NCI-H2171 (cell line): ENCODE measurements around the gene ARPP21.
"Not testable (repeated sequence)": the region's sequence is repeated elsewhere in the genome, so short reads cannot be mapped to it uniquely, and the experiment has no call there.

ENCODE experiments used
- DNase-seq: peaks from one replicate; lab custom pipeline; 2025; lab: John Stamatoyannopoulos, UW

Gene ARPP21

DNA sequence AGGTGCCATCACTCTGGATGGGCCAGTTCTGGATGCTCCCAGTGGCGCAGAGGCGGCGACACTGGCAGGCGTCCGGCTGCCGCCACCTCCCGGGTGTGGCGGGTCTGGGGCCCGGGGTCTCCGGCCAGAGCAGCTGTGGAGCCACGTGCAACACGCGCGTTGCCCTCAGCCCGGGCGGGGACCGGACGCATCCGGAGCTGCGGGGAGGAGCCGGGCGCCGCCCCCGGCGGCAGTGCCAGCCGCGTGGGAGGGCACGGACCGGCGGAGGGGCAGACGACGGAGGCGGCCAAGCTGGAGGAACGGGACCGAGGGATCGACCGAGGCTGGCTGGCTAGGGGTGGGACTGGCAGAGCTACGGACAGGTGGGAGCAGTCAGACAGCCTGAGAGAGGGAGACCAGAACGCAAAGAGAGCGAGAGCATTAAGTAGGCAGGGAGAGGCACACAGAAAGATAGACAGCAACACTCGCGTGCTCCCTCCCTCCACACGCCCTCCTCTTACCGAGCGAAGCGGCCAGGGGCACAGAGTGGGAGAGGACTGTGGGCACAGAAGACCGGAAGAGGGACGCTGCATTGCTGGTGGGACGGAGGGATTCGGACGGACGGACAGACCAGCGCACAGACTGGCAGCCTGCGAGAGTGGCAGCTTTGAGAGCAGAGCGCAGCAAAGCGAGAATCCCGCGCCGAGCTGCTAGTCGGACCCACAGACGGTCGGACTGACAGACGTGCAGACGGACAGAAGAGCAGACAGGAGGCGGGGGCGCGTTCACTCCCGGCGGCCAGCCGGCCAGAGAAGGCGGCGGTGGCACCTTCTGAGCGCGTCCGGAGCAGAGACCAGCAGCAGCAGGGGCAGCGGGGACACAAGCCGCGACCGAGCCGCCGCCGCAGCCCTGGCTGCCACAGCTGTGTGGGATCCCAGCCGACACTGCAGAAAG is at the start of gene ARPP21:
Gene ARPP21 (plus strand): TSS at position 272 of the 933 bp plus-strand sequence. CDS start 42,227 bp downstream, outside the sequence.
- DNase-seq: no peak

DNA sequence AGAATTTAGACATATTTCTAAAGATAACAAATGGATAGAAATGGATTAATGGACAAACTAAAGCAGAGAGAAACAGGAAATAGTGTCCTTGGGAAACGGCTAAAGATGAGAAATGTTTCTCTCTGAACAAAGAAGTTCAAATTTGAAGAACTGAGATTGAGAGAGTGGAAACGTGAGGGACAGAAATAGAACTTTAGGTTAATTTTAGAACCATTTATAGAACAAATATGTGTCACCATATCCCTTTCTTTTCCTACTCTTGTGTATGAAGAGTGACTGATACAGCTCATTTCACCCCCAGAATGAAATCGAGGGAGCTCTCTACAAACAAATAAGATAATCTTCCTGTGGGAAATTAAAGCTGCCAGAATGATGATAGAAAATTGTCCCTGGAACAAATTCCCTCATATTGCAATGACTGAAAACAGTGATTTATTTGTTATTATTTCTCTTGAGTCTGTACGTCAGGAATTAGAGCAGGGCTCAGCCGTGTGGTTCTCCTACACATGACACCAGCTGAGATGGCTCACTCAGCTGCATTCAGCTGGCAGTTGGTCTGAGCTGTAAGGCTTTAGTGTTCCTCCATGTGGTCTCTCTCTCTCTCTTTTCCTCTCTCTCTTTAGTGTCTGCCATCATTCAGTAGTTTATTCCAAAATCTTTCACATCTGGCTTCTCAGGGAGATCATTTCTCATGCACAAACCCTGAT is 46.6 kb upstream of the ARPP21 start:
- no peak for DNase-seq

DNA sequence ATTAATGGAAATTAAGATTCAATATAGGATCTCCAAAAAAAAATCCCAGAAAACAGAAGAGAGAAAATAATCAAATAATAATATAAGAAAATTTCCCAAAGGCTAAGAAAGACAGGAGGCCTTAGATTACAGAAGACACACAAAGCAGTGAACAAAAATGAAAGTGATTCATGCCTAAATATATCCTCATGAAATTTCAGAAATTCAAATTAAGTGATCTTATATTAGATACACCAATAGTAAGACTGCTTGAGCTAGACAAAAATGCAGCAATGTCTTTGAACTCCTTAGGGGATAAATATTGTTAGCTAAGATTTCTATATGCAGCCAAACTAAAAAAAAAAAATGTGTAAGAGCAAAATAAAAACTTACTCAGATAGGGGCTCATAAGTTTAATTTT is 44.6 kb upstream of the ARPP21 start:
- no peak for DNase-seq

DNA sequence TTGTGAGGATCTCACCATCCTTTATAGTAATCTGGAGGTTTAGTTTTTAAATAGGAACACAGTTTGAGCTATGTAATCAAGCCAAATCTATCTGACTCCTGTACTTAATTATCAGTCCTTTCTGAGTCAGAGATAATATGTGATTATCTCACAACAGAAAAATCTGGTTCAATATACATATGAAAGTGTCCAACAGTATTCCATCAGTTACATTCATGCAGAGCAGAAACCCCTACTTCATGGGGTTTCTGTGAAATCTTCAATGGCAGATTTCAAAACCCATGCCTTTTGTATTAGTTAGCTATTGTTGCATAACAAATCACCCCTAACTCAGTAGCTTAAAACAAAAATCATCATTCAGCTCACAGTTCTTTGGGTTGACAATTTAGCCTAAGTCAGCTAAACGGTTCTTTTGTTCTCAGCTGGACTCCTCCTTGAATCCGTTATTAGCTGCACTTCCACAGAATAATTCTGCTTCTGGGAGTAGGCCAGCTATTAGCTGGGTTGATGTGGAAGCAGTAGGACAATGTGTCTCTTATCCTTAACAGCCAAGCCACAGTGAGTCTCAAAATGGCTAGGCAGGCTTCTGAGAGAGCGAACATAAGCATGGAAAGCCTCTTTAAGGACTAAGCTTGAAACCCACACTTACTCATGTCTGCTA is 42.9 kb upstream of the ARPP21 start:
- DNase-seq: no peak

DNA sequence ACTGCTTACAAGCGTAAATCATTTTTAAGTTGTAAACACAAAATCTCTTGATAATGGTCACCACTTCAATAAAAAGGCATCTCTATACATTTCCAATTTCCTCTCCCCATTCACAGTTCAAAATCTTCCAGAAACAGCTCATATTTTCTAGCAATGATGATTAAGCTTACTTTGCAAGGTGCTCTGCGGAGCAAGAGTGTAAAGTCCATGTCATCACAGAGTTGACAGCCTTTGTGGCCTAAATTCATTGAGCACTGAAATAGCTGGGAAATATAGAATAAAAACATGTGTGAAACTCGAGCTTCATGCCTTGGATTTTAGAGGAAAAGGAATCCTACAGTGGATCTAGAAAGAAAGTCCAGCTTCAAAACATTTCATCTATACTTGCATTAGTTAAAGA is 41.8 kb upstream of the ARPP21 start:
- no peak for DNase-seq

DNA sequence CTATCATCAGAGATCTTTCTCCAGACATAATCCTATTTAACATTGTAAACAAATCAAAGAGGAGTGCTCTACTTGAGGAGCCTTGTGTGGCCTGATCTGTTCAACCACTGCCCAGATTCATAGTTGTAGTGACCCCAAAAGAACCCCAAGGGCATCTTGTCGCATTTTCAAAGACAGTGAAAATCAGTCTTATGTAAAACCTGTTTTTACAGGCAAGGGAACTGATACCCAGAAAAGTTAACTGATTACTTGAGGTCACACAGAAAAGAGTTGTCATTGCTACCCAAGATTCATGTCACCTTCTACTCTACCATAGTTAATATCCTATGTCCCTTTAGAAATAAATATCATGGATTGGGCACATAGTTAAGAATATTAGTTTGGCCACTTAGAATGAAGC is 40.5 kb upstream of the ARPP21 start:
- no peak for DNase-seq

DNA sequence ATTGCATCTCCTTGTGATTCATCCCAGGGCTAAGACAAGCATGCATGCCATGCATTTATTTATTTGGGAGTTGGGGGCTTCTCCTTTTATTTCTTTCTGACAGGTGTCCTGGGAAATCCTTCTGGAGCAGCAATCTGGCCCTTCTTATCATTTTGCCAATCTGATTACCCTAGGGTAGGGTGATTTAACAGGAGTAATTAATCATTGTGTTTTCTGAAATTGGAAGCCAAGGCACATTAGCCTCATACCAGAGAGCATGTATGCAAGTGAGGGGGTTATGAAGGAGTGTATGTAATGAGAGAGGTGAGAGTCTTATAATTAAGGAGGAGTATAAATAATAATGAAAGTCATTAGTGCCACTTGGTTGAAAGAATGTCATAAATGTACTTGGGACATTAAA is 37.4 kb upstream of the ARPP21 start:
- DNase-seq: peak; percentile 81

DNA sequence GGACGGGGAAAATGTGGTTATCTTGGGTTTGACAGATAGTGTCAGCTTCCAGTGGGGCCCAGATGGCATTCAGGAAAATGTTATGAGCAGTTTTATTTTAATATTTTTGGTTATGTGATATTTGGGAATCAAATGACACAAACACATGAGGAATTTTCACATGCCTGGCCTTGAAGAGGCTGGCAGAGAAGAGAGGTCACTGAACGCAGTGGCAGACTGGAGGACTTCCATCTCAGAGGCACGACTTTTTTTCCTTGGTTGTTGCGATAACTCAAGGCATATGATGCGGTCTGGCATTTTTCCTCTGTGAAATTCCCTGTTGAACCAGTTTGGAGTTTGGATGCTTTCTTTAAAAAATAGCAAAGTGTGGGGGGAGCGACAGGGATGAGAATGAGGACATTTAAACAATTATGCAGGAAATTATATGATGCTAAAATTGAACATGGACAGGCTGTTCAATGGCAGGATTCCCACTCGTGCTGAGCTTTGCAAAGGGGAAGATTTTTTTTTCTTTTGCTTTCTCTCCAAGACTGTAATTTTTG is 36.9 kb upstream of the ARPP21 start:
- peak; percentile 81 for DNase-seq

DNA sequence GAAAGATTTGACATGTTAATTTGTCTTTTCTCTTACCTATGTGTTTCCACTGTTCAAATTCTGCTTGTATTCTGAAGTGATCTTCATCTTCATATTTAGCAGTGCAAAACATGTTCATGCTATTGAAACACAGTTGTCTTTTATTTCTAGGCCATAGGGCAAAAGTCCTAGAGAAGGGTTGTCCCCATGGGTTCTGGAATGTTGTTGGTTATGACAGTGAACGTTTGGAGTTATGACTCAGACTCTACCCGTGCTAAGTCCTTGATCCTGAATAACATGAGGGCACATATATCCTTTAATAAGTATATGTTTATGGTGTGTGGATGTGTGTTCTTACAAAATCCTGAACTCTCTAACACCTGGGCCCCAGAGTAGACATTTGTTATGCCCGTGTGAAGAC is 23.0 kb upstream of the ARPP21 start:
- DNase-seq: no peak

DNA sequence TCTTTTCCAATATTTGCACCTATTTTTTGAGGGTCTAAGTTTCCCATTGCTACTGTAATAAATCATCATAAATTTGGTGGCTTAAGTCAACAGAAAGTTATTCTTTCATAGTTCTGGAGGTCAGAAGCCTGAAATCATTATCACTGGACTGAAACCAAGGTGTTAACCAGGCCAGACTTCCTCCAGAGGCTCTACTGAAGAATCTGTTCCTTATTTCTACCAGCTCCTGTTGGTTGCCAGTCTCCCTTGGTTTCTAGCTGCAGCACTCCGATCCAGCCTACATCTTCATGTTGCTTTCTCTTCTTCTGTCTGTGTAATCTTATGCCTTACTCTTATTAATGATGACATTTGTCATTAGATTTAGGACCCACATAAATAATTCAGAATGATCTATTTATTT is 22.0 kb upstream of the ARPP21 start:
- DNase-seq: no peak

DNA sequence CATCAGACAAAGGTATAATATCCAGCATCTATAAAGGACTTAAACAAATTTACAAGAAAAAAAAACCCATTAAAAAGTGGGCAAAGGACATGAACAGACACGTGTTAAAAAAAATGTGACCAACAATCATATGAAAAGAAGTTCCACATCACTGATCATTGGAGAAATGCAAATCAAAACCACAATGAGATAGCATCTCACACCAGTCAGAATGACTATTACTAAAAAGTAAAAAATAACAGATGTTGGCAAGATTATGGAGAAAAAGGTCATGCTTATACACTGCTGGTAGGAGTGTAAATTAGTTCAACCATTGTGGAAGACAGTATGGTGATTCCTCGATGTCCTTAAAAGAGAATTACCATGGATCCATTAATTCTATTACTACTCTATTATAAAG is 19.1 kb upstream of the ARPP21 start:
- DNase-seq: not testable (repeated sequence)

DNA sequence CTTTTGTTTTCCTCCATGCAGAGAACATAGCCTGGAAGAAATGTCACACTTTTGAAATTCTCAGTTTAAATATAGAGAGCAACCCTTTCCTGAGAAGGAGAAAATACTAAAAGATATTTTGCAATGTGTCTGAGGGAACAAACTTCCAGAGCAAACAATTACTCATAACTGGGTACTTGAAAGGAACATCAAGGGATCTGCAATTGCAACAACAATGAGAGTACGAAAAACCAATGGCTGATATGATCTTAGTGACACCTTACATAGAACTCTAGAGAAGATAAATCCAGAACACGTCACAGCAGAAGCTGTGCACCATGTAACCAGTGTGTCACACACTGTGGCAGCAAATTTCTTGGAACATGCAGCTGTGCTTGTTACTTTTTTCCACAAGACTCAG is 14.6 kb upstream of the ARPP21 start:
- DNase-seq: no peak

DNA sequence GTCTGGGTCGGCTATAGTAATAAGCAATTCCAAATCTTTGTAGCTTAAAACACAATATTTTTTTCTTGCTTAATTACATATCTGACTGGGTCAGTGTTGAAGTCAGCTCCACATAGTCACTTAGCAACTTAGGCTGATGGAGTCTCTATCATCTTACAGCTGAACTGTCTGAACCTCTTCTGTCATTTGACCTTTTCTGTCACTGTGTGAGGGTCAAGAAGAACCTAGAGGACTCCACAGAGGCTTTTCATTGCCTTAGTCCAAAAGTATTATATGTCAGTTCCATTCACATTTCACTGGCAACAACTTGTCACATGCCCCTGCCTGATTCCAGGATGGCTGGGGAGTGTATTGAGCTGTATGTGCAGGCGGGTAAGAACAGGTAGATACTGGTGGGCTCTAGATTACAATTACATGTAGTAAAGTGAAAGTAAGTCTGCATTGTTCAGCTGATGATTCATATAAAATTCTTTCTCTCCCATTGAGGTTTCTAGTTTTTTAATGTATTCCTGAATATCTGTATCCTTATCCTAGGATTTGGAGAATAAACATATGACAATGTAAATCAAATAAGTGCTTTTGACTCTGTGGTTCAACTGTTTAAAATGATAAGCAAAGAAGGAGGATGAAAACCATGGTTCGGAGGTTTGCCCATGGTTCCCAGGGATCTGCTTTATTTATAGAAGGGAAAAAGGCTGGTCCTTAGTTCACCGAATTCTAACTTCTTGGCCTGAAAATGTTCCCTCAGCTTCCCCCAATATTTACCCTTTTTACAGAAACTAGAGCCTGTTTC is 5.8 kb upstream of the ARPP21 start:
- DNase-seq: no peak

DNA sequence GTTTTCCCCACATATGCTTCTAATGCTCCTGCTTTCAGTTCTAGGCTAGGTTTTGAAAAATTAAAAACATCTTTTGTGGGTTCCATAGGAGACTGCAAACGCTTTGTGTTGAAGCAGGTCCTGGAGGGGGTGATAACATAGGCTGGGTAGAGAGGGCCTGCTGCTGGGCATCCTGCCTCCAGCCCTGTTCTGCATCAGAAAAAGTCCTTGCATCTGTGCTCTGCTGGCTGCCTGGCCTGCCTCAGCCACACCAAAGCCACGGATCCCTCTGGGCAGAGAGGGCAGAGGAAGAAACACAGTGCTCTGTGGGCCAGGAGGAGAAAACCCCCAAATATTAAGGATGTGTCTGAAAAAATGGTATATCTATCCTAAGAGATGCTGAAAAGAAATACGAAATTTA is 3.9 kb upstream of the ARPP21 start:
- no peak for DNase-seq

DNA sequence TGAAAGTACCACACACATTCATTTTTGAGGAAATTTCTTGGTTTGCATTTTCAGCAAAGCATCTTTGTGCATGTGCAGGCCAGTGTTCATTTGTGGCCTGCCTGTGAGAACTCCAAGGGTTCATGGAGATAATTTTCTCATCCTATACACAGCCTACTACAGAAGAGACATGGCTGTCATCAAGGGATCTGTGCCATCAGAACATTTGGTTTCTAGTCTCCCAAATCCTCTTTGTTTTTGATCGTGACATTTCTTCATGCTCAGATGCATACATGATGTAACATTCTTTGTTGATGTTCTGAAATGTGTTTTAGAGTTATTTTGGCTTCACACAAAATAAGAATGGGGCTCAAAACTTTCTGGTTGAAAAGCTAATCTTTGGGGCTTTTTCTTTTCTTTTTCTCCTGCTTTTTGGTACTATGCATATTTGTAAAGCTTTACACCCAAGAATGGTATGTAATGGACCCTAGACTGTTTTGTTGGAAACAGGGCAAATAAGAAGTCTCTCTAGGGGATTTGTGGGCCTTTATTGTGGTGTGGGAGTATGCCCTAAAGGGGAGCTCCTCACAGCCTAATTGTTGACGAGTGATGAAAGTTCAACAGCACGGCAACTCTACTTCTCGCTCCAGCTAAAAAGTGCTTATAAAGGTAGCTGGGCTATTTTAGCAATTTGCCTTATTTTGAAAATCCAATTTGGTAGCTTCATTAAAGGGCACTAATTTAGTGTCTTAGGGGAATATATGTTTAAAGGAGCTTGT is 3.2 kb upstream of the ARPP21 start:
- no peak for DNase-seq

DNA sequence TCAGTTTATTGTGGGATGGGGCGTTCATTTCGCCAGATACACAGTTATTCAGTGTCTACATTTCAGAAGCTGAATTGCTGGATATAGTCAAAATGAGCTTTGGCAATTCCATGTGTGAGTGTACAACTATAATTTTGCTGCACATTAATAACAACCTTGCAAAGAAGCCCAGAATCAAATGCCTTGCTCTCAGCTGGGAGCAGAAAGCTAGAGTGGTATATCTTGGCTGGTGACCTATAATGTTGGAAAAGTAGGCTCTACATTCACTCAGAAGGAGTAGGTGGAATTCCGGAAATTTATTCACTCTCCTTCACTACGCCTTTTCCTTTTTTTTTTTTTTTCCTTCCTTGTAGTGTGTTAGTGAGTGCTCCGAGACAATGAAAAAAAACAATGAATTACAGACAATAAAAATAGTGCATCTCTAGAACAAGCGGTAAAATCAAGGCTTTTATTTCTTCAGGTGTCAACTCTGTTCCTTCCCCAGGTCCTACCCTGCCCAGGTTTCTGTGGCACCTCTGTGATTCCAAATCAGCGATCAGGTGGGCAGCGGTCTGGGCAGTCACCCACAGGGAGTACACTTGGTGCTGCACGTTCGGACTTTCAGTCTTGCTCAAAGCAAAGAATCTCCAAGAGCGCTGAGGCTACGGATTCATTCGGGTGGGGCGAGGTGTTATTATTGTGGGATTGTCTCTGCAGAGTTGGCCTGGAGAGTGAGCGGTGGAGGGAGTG is 910 bp upstream of the ARPP21 start:
- no peak for DNase-seq

DNA sequence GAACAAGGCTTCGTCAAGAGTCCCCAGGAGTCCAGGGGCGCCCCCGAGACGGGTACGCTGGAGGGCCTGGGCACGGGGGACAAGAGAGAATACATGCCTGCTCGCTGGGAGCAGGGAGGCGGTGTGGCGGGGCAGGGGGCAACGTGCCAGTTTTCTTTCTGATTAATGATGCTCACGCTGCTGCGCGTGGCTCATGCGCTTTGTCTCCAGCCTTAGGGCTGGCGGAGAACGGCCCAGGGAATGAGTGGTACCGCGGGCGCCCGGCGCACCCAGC is 408 bp upstream of the ARPP21 start:
- no peak for DNase-seq

DNA sequence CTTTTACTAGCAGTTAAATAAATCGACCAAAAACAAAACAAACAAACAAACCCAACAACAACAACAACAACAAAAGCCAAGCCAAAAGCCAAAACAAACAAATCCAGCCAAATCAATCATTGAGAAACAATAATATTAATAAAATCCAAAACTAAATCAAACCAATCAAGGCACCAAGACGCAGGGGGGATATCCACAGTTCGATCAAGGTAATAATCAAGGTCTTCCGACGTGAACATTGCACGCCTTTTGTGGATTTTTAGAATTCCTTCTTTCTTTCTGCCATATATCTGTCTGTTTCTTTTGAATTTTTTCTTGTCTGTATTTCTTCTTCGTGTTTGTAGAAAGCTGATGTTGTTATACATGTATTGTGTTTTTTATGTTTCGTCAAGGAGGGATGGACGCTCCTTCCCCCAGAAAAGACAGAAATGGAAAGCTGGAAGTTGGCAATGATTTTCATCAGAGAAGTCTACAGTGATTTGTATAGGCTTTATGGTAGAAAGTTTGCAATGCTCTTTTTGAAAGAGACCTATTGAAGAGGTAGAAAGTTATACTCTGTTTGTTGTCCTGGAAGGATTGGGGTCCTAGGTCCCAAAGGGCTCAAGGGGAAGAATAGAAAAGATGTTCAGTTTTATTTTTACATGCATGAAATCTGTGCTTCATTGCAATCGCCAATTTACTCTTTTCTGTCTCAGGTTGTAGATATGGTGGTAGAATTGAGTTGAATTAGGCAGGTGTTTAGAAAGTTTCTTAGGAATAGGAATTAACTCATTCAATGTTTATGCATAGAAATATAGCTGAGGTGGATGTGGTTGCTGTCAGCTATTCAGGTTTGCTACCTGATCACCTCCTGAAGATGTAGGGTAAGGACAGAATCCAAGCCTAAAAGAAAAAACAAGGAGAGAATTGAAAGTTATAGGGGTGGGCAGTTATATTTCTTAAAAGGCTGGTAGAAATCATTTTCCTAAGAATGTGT is 1.2 kb downstream of the ARPP21 start:
- DNase-seq: no peak

DNA sequence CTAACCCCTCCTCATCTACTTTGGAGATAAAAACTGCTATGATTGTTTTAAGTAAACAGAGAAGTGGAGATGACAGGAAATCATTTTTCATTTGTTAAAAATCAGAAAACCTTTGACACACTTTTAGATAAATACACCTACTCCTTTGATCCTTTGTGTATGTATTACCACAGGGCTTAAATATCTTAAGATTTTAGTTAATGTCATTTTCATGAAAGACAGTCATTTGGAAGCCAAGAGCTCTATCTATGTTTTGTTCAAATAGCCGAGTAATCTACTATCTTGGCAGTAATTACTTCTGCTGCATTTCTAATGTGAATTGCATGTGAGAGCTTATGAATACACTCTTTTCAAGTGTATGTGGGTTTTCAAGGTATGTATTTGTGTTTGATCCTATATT is 2.0 kb downstream of the ARPP21 start:
- DNase-seq: no peak
